ENCODE results near the gene ELFN2.

ELFN2 gene

DNA sequence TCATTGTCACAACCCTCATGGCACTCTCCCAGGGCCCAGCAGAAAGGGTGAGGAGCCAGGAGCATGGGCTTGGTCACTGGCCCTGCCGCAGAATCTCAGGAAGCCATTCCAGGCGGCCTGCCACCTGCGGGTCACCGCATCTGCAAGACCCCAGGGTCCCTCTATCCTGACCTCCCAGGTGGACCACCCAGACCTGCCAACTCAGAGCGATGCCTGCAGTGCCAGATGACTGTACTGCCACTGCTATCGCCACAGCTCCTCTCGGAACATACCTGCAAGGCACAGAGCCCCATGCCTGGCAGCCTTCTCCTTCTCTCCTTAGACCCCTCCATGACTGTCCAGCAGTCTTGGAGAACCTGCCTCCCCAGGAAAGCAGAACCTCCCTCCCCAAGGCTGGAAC, 26.4 kb upstream of the ELFN2 start:
- Histone ChIP-seq H3K4me1 (ENCODE audit: control insufficient read depth, insufficient read depth, low read length) (peaks cover 10% of the 10 kb centered on the region; the same call in 1 of the 2 replicates), H3K9me3 (ENCODE audit: control insufficient read depth, insufficient read depth, low read length) (no peaks in the 10 kb centered on the region), H3K4me3 (ENCODE audit: low read depth, low read length) (no peak overlapping the region), H3K36me3 (ENCODE audit: control insufficient read depth, insufficient read depth, low read length) (no peaks in the 10 kb centered on the region), H3K9ac (ENCODE audit: low read depth, low read length) (no peak overlapping the region), H3K27ac (ENCODE audit: low read depth, low read length) (no peak overlapping the region), H3K27me3 (ENCODE audit: control insufficient read depth, insufficient read depth, low read length) (no peaks in the 10 kb centered on the region)

DNA sequence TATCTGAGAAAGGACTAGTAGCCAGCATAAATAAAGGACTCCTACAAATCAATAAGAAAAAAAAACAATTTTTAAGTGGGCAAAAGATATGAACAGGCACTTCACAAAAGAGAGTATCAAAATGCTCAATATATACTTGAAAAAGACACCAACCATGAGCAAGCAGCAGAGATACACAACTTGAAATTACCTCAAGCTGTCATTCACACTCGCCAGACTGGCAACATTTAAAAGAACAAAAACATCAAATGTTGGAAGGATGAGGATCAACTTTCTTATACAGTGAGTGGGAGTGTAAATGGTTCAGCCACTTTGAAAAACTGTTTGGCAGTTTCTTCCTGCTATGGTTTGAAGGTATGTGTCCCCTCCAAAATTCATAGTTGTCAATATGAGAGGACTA, 23.9 kb upstream of the ELFN2 start:
- Histone ChIP-seq H3K9ac (ENCODE audit: low read depth, low read length) (no peak overlapping the region), H3K9me3 (ENCODE audit: control insufficient read depth, insufficient read depth, low read length) (no peaks in the 10 kb centered on the region), H3K27ac (ENCODE audit: low read depth, low read length) (no peak overlapping the region), H3K36me3 (ENCODE audit: control insufficient read depth, insufficient read depth, low read length) (no peaks in the 10 kb centered on the region), H3K27me3 (ENCODE audit: control insufficient read depth, insufficient read depth, low read length) (no peaks in the 10 kb centered on the region), H3K4me1 (ENCODE audit: control insufficient read depth, insufficient read depth, low read length) (peaks cover 7% of the 10 kb centered on the region; the same call in 1 of the 2 replicates), H3K4me3 (ENCODE audit: low read depth, low read length) (no peak overlapping the region)

DNA sequence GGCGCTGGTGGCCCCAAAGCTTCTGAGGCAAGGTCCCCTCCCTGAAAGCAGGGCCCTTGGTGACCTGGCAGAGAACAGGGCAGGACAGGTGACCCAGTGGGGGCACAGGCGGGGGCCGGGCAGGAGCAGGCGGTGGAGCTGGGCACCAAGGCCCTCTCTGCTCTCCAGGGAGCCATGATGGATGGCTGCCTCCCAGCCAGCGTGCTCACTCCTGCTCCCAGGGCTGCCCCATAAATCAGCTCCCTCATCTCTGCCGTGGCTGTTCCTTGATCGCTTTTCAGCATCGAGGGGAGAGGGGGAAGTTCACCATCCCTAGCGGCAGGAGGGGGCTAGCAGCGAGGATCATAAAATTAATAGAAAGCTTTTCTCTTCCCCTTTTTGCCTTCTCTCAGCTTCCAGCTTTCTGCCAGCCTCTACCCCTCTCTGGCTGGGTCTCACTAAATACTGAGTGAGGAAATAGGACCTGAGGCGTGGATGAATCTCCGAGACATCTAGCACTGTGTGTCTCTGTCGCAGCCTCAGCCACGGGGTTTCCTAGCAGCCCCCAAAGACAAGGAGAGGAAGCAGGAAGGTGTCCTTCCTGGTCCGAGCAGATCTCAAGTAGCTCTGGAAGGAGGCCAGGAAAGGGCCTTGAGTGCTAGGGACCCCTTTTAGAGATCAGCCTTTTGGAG, 22.2 kb upstream of the ELFN2 start:
- Histone ChIP-seq H3K27me3 (ENCODE audit: control insufficient read depth, insufficient read depth, low read length) (no peaks in the 10 kb centered on the region), H3K27ac (ENCODE audit: low read depth, low read length) (no peak overlapping the region), H3K4me3 (ENCODE audit: low read depth, low read length) (no peak overlapping the region), H3K9ac (ENCODE audit: low read depth, low read length) (no peak overlapping the region), H3K9me3 (ENCODE audit: control insufficient read depth, insufficient read depth, low read length) (no peaks in the 10 kb centered on the region), H3K36me3 (ENCODE audit: control insufficient read depth, insufficient read depth, low read length) (no peaks in the 10 kb centered on the region), H3K4me1 (ENCODE audit: control insufficient read depth, insufficient read depth, low read length) (no peaks in the 10 kb centered on the region)

DNA sequence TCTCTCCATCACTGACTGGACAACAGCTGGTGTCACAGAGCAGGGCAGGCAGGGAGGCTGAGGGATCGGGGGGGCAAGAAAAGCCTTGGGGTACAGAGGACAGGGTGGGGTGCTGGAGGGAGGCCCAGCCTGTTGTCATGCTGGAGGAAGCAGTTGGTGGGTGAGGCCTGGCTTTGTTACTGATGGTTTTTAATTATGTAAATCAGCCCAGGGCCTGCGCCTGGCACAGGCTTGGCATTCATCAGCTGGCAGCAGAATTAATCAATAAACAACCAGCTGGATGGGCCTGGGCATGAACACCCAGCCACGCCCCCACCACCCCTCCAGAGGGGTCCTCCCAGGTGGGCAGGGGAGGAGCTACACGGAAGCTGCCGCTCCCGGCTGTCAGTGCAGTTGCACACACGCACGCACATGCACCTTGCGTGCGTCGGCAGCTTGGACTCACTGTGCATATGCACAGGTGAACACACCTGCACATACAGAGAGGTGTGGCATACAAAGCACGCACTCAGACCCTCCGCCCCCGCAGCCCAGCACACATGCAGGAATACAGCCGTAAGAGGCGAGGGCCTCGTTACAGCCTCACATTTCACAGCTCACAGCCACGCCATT, 21.3 kb upstream of the ELFN2 start:
- Histone ChIP-seq H3K9me3 (ENCODE audit: control insufficient read depth, insufficient read depth, low read length) (no peaks in the 10 kb centered on the region), H3K4me1 (ENCODE audit: control insufficient read depth, insufficient read depth, low read length) (no peaks in the 10 kb centered on the region), H3K27me3 (ENCODE audit: control insufficient read depth, insufficient read depth, low read length) (no peaks in the 10 kb centered on the region), H3K9ac (ENCODE audit: low read depth, low read length) (no peak overlapping the region), H3K27ac (ENCODE audit: low read depth, low read length) (no peak overlapping the region), H3K4me3 (ENCODE audit: low read depth, low read length) (no peak overlapping the region), H3K36me3 (ENCODE audit: control insufficient read depth, insufficient read depth, low read length) (no peaks in the 10 kb centered on the region)

DNA sequence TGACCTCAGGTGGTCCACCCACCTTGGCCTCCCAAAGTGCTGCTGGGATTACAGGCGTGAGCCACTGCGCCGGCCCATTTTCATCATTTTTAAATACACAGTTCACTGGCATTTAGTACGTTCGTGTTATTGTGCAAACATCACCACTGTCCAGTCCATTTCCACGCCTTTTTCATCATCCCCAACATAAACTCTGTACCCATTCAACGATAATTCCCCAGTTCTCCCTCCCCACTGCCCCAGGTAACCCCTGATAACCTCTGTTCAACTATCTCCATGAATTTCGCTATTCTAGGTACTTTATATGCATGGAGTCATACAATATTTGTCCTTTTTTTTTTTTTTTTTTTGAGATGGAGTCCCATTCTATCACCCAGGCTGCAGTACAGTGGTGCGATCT, 18.2 kb upstream of the ELFN2 start:
- no peak overlapping the region for H3K4me3 ChIP-seq (ENCODE audit: low read depth, low read length)
- H3K36me3 ChIP-seq (ENCODE audit: control insufficient read depth, insufficient read depth, low read length): no peaks in the 10 kb centered on the region
- no peak overlapping the region for H3K9ac ChIP-seq (ENCODE audit: low read depth, low read length)
- peaks cover 6% of the 10 kb centered on the region; the same call in 1 of the 2 replicates for H3K9me3 ChIP-seq (ENCODE audit: control insufficient read depth, insufficient read depth, low read length)
- H3K27ac ChIP-seq (ENCODE audit: low read depth, low read length): no peak overlapping the region
- no peaks in the 10 kb centered on the region for H3K4me1 ChIP-seq (ENCODE audit: control insufficient read depth, insufficient read depth, low read length)
- H3K27me3 ChIP-seq (ENCODE audit: control insufficient read depth, insufficient read depth, low read length): no peaks in the 10 kb centered on the region

DNA sequence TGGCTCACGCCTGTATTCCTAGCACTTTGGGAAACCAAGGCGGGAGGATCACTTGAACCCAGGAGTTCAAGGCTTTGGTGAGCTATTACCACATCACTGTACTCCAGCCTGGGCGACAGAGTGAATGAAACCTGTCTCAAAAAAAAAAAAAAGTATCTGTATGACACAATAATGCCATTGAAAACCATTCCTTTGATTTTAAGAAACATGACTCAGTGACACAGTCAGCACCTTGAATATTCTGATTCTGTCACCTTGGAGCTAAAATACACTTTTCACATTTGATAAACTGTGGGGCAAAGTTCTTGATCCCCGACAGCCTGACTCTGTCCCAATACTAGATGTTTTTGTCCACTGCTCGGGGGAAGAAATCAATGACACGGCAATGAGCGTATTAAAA, 16.7 kb upstream of the ELFN2 start:
- Histone ChIP-seq H3K4me3 (ENCODE audit: low read depth, low read length) (no peak overlapping the region), H3K27ac (ENCODE audit: low read depth, low read length) (no peak overlapping the region), H3K36me3 (ENCODE audit: control insufficient read depth, insufficient read depth, low read length) (no peaks in the 10 kb centered on the region), H3K9me3 (ENCODE audit: control insufficient read depth, insufficient read depth, low read length) (peaks cover 6% of the 10 kb centered on the region; the same call in 1 of the 2 replicates), H3K9ac (ENCODE audit: low read depth, low read length) (no peak overlapping the region), H3K4me1 (ENCODE audit: control insufficient read depth, insufficient read depth, low read length) (no peaks in the 10 kb centered on the region), H3K27me3 (ENCODE audit: control insufficient read depth, insufficient read depth, low read length) (no peaks in the 10 kb centered on the region)

DNA sequence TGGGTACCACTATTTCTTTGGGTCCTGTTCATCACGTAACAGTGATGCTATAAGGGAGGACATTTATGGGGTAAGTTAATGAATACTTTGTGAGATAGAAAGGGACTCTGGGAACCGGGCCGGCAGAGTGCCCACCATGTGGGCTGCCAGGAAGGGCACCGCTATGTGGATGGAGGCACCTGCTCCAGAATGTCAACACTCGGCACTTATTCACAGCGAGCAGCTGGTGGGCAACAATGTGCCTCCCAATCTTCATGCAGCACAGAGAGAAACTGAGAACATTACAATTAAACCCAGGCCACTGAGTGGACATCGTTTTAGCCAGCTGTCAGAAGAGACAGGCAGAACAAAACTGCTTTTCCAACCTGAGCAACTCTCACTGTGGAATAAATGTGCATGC, 15.8 kb upstream of the ELFN2 start:
- no peaks in the 10 kb centered on the region for H3K27me3 ChIP-seq (ENCODE audit: control insufficient read depth, insufficient read depth, low read length)
- no peak overlapping the region for H3K9ac ChIP-seq (ENCODE audit: low read depth, low read length)
- H3K9me3 ChIP-seq (ENCODE audit: control insufficient read depth, insufficient read depth, low read length): peaks cover 6% of the 10 kb centered on the region; the same call in 1 of the 2 replicates
- no peak overlapping the region for H3K4me3 ChIP-seq (ENCODE audit: low read depth, low read length)
- no peaks in the 10 kb centered on the region for H3K36me3 ChIP-seq (ENCODE audit: control insufficient read depth, insufficient read depth, low read length)
- H3K4me1 ChIP-seq (ENCODE audit: control insufficient read depth, insufficient read depth, low read length): no peaks in the 10 kb centered on the region
- H3K27ac ChIP-seq (ENCODE audit: low read depth, low read length): no peak overlapping the region

DNA sequence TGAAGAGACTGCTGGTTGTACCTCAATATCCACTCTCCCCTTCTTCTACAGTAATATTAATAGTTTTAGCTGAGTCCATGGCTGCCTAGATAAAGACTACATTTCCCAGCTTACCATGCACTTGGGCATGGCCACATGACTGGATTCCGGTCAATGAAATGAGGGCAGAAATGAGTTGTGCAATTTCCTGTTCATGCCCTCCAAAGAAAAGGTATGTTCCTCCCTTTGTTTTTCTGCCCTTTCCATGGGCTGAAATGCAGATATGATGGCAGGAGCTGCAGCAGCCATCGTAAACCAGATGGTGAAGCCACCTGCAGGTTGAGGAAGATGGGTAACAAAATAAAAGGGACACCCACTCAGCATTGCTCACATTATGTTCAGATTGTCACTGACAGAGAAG, 15.3 kb upstream of the ELFN2 start:
- Histone ChIP-seq H3K9ac (ENCODE audit: low read depth, low read length) (no peak overlapping the region), H3K27ac (ENCODE audit: low read depth, low read length) (no peak overlapping the region), H3K9me3 (ENCODE audit: control insufficient read depth, insufficient read depth, low read length) (peaks cover 6% of the 10 kb centered on the region; the same call in 1 of the 2 replicates), H3K4me3 (ENCODE audit: low read depth, low read length) (no peak overlapping the region), H3K4me1 (ENCODE audit: control insufficient read depth, insufficient read depth, low read length) (no peaks in the 10 kb centered on the region), H3K27me3 (ENCODE audit: control insufficient read depth, insufficient read depth, low read length) (no peaks in the 10 kb centered on the region), H3K36me3 (ENCODE audit: control insufficient read depth, insufficient read depth, low read length) (no peaks in the 10 kb centered on the region)

DNA sequence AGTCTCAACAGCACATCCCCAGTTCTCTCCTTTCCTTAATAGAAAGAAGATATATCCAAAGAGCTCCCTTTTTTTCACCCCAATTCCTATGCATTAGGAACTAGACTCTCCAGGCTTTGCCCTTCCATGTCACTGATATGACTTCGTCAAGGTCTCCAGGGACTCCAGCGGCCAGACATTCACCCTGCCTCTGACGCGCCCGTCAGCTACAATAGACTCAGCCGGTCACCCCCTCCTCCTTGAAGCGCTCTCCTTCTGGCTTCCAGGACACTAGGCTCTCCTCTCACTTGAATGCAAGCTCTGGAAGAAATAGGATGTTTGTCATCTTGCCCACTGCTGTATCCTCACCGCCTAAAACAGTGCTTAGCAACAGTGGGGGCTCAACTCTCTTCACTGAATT, 14.9 kb upstream of the ELFN2 start:
- Histone ChIP-seq H3K4me3 (ENCODE audit: low read depth, low read length) (no peak overlapping the region), H3K4me1 (ENCODE audit: control insufficient read depth, insufficient read depth, low read length) (no peaks in the 10 kb centered on the region), H3K9ac (ENCODE audit: low read depth, low read length) (no peak overlapping the region), H3K27me3 (ENCODE audit: control insufficient read depth, insufficient read depth, low read length) (no peaks in the 10 kb centered on the region), H3K27ac (ENCODE audit: low read depth, low read length) (no peak overlapping the region), H3K36me3 (ENCODE audit: control insufficient read depth, insufficient read depth, low read length) (no peaks in the 10 kb centered on the region), H3K9me3 (ENCODE audit: control insufficient read depth, insufficient read depth, low read length) (peaks cover 6% of the 10 kb centered on the region; the same call in 1 of the 2 replicates)

DNA sequence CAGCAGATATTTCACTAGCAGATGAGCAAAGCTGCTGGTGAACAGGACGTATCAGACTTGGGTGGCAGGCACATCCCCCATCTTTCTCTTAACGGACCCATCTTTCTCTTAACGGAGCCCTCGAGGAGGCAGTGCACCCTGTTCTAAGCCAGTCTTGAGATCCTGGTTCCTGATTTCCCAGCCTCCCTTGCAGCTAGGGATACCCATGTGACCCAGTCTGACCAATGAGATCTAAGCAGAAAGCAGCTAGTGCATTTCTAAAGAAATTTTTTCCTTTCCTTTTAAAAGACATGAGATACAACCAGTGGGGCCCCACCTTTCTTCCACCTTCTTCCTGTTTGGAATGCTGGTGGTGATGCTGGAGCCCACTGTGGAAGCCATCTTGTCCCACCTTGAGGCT, 13.6 kb upstream of the ELFN2 start:
- Histone ChIP-seq H3K9ac (ENCODE audit: low read depth, low read length) (no peak overlapping the region), H3K36me3 (ENCODE audit: control insufficient read depth, insufficient read depth, low read length) (no peaks in the 10 kb centered on the region), H3K27ac (ENCODE audit: low read depth, low read length) (no peak overlapping the region), H3K4me3 (ENCODE audit: low read depth, low read length) (no peak overlapping the region), H3K27me3 (ENCODE audit: control insufficient read depth, insufficient read depth, low read length) (no peaks in the 10 kb centered on the region), H3K4me1 (ENCODE audit: control insufficient read depth, insufficient read depth, low read length) (no peaks in the 10 kb centered on the region), H3K9me3 (ENCODE audit: control insufficient read depth, insufficient read depth, low read length) (peaks cover 6% of the 10 kb centered on the region; the same call in 1 of the 2 replicates)

DNA sequence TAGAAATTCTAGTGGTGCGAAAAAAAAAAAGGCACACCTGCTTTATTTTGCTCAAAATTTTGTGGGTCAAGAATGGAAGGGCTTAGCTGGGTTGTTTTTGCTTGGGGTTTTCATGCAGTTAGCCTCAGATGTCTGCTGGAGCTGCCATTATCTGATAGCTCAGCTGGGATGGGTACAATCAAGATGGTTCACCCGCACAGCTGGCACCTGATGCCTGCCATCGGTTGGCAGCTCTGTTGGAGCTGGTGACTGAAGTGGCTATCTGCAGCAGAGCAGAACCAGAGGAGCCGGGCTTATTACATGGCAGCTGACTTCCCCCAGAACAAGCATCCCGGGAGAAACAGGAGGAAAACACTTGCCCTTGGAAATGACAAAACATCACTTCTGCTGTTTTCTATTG, 12.1 kb upstream of the ELFN2 start:
- no peaks in the 10 kb centered on the region for H3K27me3 ChIP-seq (ENCODE audit: control insufficient read depth, insufficient read depth, low read length)
- no peaks in the 10 kb centered on the region for H3K36me3 ChIP-seq (ENCODE audit: control insufficient read depth, insufficient read depth, low read length)
- no peak overlapping the region for H3K27ac ChIP-seq (ENCODE audit: low read depth, low read length)
- H3K9ac ChIP-seq (ENCODE audit: low read depth, low read length): no peak overlapping the region
- H3K9me3 ChIP-seq (ENCODE audit: control insufficient read depth, insufficient read depth, low read length): peaks cover 6% of the 10 kb centered on the region; the same call in 1 of the 2 replicates
- no peaks in the 10 kb centered on the region for H3K4me1 ChIP-seq (ENCODE audit: control insufficient read depth, insufficient read depth, low read length)
- H3K4me3 ChIP-seq (ENCODE audit: low read depth, low read length): no peak overlapping the region
